Endometrial microvascular endothelial cells (primary cell): ENCODE results near the gene SEMA4C. TPM values are rescaled to one million over a fixed set of nuclear protein-coding genes. Genes with fewer than 3 reads are reported as not detected.
"Not testable (repeated sequence)": the region's sequence is repeated elsewhere in the genome, so short reads cannot be mapped to it uniquely, and the experiment has no call there.

ENCODE experiments used
- in situ Hi-C: cut with HindIII; loops from 2 replicates; pipeline ENCODE4 v1.10.0; 2017; ENCODE audit warnings: low sequenced_read_pairs, low pct_unique_long_range_greater_than_20kb; ENCODE audit errors: inconsistent ontology term
- total RNA-seq: library from RNA; depleted of rRNA; stranded (reverse); fragments of >200 nt; gene quantifications from one replicate; pipeline ENCODE4 v1.2.3, GENCODE V29; 2015; ENCODE audit errors: inconsistent ontology term

SEMA4C gene
- total RNA-seq, 1 donor from 2014 or later: 0.28 TPM

- in situ Hi-C loops: no loop called here
Measured at GRCh38 chr2:96898641-96899412, 28.9 kb upstream of the SEMA4C start.

DNA sequence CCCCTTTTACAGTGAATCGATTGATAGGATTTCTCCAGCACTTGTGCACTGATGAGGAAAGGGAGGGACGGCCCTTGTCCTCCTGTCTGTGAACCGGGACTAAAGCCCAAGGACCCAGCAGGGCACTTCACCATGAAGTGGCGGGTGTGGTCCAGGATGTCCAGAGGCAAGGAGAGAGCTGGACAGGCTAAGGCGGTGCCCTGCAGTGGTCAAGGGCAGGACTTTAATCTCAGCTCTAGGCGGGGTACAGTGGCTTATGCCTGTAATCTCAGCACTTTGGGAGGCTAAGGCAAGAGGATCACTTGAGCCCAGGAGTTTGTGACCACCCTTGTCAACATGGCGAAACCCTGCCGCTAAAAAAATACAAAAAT lies 28.2 kb upstream of the SEMA4C start:
- in situ Hi-C loops: no loop called here

DNA sequence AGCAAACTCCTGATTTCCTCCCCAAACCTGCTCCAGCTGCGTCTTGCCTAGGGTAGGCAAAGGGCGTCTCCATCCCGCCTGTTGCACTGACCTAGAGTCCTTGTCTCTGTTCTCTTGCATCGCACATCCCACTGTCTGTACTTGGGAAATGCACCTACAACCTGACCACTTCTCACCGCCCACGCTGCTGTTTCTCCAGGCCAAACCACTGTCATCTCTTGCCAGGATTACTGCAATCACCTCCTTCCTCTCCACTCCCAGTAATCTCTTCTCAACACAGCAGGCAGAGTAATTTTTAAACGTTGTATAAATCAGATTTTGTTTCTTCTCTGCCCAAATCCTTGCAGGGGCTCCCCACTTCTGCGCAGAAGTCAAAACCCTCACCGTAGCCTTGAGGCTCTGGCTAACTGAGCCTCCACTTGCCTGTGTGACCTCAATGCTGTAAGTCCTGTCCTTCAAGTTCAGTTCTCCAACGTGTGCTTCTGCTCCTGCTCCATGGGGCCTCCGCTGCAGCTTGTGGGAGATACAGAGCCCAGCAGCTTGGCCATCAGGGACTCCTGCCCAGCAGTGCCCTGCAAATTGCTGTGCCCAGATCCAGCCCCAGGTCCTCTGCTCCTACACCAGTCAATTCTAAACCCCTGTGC lies 27.7 kb upstream of the SEMA4C start:
- in situ Hi-C loops: no loop called here

DNA sequence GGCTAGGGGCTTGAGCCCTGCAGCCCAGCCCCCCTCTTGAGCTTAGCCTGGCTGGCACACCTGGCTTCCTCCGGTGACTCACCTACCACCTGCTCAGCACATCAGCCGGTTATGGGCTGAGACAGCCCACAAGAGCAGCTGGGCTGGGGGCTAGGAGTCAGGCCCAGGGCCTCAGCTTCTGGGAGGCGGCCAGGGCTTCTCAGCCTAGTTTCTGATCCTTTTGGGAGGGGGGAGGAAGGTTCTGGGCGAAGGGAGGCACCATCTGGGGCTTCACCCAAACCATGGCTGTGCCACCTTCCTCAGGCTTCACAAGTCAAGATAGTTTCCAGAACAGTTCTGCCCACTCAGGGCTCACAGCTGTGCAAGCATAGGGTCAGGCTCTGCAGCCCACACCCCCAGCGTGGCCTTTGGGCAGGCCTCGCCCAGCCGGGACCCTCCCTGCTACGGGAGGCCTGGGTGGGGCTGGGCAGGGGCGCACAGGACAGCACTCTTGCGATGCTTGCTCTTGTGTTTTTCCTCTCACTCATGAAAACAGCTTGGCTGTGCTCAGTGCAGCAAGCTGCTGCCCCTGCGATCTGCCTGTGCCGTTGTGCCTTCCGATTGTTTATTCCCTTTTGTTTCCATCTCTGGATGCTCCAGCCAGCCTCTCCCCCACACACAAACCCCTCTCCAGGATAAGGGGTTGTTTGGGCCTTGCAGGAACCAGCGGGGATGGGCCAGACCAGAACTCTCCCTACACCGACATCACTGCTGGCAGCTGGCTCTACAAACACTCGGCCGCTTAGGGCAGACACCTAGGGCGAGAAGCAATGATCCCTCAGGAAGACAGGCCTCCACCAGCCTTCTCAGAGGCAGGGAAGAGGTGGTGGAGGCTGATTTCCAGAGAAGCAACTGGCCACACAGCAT lies 26.1 kb upstream of the SEMA4C start:
- in situ Hi-C loops: no loop called here

DNA sequence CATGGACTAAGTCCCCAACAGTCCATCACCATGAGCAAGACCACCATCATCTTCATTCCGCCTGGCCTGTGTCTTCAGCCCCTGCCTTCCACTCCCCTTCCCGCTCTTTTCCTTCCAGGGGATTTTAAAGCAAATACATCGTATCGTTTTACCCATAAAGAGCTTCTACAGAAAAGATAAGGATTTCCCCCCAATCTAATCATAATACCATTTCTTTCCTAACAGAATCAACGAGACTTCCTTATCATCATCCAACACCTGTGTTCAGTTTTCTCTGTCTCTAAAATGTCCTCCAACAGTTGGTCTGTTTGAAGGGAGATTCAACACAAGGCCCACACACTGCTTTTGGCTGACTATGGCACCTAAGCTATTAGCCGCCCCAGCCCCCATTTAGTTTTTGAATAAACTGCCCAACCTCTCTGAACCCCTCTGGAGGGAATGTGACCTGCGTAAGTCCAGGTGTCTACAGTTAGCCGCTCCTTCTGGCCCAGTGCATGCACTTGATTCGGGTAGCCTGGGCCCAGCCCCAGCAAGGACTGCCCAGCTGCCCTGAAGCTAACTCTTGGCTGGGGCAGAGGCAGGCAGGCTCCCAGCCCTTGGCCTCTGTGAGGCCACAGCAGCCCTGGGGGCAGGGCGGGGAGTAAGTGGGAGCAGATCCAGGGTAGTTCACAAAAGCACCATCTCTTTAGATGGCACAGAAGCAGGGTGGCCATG lies 25.3 kb upstream of the SEMA4C start:
- in situ Hi-C loops: no loop called here

DNA sequence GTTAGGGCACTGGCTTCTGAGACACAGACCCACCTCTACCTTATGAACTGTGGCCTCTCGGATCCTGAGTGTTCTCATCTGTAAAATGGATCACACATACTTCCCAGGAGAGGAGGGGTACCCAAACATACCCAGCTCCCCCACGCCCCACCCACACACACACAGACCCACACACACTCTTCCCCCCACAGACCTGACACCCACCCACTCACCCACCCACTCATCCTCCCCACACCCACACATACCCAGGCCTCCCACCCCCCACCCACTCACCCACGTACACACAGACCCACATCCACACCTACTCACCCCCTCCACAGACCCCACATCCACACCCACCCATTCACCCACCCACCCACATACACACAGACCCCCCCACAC lies 24.3 kb upstream of the SEMA4C start:
- in situ Hi-C loops: no loop called here

GRCh38 chr2:96893289-96894150 lies 23.6 kb upstream of the SEMA4C start:
- in situ Hi-C loops: no loop called here

DNA sequence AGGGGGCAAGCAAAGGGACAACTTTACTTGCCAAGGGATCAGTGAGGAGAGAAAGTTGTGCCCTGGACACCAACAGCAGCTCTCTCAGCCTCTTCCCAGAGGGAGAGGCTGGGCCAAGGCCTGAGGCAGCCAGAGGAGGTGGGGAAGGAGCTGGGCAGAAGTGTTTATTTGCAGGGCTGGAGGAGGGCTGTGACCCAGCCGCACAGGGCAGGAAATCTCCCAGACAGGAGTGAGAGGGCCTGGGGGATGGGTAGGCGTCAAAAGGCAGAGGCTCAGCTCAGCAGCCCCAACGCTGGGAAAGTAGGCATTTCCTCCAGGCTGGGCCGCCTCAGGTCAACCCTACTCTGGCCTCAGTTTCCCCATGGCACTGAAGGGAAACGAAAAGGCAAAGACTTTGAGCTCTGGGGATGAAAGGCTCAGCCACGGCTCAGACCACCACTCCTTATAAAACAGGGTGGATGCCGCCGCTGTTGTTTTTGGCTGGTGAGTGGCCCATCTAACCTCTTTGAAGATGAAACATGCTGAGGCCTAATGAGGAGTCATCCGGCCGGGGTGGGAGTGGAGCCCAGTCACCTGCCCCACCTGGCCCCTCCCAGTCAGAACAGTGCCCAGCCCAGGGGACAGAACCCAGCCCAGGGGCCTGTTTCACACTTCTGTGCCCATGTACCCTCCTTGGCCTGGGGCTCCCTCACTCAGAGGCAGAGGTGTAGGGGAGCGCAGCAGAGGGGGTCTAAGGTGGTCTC lies 21.9 kb upstream of the SEMA4C start:
- in situ Hi-C loops: no loop called here

- in situ Hi-C loops: no loop called here
Measured at GRCh38 chr2:96890726-96891385, 21.0 kb upstream of the SEMA4C start.

DNA sequence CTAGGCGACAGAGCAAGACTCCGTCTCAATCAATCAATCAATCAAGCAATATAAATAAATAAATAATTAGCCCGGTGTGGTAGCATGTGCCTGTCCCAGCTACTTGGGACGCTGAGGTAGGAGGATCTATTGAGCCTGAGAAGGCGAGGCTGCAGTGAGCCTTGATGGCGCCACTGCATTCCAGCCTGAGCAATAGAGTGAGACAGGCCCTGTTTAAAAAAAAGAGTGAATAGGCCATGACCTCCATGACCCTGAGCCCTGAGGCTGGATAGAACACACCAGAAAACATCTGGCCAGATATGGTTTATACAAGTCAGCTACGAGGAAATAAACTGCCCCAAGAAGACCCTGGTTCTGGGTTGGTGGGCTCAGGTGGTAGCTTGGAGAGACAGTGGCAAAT lies 20.4 kb upstream of the SEMA4C start:
- in situ Hi-C loops: no loop called here

GRCh38 chr2:96889502-96889901 lies 19.6 kb upstream of the SEMA4C start:
- in situ Hi-C loops: not testable (repeated sequence)

- in situ Hi-C loops: no loop called here
Measured at GRCh38 chr2:96888072-96889011, 18.5 kb upstream of the SEMA4C start.

- in situ Hi-C loops: no loop called here
Measured at GRCh38 chr2:96887493-96888012, 17.7 kb upstream of the SEMA4C start.

DNA sequence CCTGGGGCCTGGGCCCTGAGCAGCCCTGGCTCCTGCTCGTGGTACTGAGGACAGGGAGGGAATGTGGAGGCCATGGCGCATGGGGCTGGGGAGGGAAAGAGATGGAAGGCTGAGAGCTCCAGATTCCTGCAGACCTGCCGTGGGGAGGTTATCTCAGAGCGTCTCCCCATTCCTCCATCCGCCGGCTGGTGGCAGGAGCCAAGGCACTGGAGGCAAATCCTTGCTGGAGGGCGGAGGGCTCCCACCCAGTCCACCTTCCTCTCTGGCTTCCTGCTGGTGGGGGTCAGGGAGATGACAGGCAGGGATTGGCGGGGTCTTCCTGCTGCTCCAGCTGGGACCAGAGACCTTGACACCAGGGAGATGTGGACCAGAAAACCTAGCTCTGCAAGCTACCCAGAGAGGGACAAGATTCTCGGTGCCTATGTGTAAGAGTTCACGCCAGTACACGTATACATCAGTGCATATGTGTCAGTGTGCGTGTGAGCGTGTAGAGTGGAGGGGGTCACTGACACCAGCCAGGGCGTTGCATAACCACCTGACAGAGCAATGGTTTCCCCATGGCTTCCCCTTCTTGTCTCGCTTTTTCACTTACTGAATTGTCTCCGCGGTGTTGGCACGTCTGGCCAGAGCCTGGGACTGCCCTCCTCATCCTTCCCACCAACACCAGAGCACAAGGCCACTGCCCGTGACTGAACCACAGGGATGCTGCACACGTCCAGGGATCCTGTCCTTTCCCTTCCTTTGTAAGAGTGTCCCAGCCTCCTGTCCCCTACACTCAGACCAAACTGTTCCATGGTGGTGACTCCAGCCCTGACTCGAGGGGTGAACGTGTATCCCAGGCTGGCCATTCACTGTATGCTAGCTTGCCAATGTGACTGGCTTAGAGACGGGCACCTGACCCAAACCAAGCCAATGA lies 15.8 kb upstream of the SEMA4C start:
- in situ Hi-C loops: no loop called here
